IPS-18a (cell line): ENCODE results near the gene ST13.
"Not testable (repeated sequence)": the region's sequence is repeated elsewhere in the genome, so short reads cannot be mapped to it uniquely, and the experiment has no call there.

ENCODE experiments used
- H3K27ac ChIP-seq: one replicate; pipeline ENCODE4 v1.5.1; 2013; ENCODE audit warnings: low read length
- H3K27me3 ChIP-seq: one replicate; pipeline ENCODE4 v1.6.1; 2013; ENCODE audit warnings: mild to moderate bottlenecking, low read length; ENCODE audit not compliant: control insufficient read depth, insufficient read depth
- H3K36me3 ChIP-seq: one replicate; pipeline ENCODE4 v1.6.1; 2013; ENCODE audit warnings: low read depth, low read length; ENCODE audit not compliant: control insufficient read depth
- H3K4me1 ChIP-seq: one replicate; pipeline ENCODE4 v1.6.1; 2013; ENCODE audit warnings: low read depth, low read length; ENCODE audit not compliant: control insufficient read depth
- H3K4me3 ChIP-seq: one replicate; pipeline ENCODE4 v1.5.1; 2013; ENCODE audit warnings: low read length
- H3K9ac ChIP-seq: one replicate; pipeline ENCODE4 v1.6.1; 2013; ENCODE audit warnings: mild to moderate bottlenecking, low read length, moderate library complexity
- H3K9me3 ChIP-seq: one replicate; pipeline ENCODE4 v1.6.1; 2013; ENCODE audit warnings: low read depth, low read length; ENCODE audit not compliant: control insufficient read depth

ST13 gene

GRCh38 chr22:40834619-40835018 is 21.8 kb downstream of the ST13 start:
- no peak overlapping the region for H3K27ac ChIP-seq
- peaks cover 79% of the 10 kb centered on the region for H3K36me3 ChIP-seq
- no peak overlapping the region for H3K9ac ChIP-seq
- no peaks in the 10 kb centered on the region for H3K9me3 ChIP-seq
- no peaks in the 10 kb centered on the region for H3K27me3 ChIP-seq
- no peak overlapping the region for H3K4me3 ChIP-seq
- no peaks in the 10 kb centered on the region for H3K4me1 ChIP-seq

GRCh38 chr22:40829131-40829530 is 27.3 kb downstream of the ST13 start:
- Histone ChIP-seq H3K4me1 (peaks cover 10% of the 10 kb centered on the region), H3K27ac (no peak overlapping the region), H3K27me3 (no peaks in the 10 kb centered on the region), H3K4me3 (no peak overlapping the region), H3K36me3 (peaks cover 73% of the 10 kb centered on the region), H3K9me3 (no peaks in the 10 kb centered on the region), H3K9ac (no peak overlapping the region)

- Histone ChIP-seq H3K9me3 (no peaks in the 10 kb centered on the region), H3K36me3 (peaks cover 71% of the 10 kb centered on the region), H3K9ac (no peak overlapping the region), H3K27me3 (no peaks in the 10 kb centered on the region), H3K27ac (no peak overlapping the region), H3K4me1 (peaks cover 10% of the 10 kb centered on the region), H3K4me3 (peak overlapping the region; percentile 25)
Measured at GRCh38 chr22:40826984-40827741, 29.3 kb downstream of the ST13 start.

GRCh38 chr22:40826292-40826691 is 30.1 kb downstream of the ST13 start:
- H3K4me3 ChIP-seq, H3K27ac ChIP-seq: not testable (repeated sequence)
- H3K36me3 ChIP-seq: peaks cover 63% of the 10 kb centered on the region

GRCh38 chr22:40823426-40823825 is 33.0 kb downstream of the ST13 start:
- no peaks in the 10 kb centered on the region for H3K9me3 ChIP-seq
- H3K27ac ChIP-seq: no peak overlapping the region
- H3K4me1 ChIP-seq: peaks cover 18% of the 10 kb centered on the region
- H3K4me3 ChIP-seq: no peak overlapping the region
- H3K9ac ChIP-seq: no peak overlapping the region
- peaks cover 40% of the 10 kb centered on the region for H3K36me3 ChIP-seq
- no peaks in the 10 kb centered on the region for H3K27me3 ChIP-seq

More at GRCh38 chr22:40826292-40826691, 30.1 kb downstream of the ST13 start:
- peaks cover 10% of the 10 kb centered on the region for H3K4me1 ChIP-seq
- H3K9me3 ChIP-seq, H3K9ac ChIP-seq, H3K27me3 ChIP-seq: not testable (repeated sequence)

GRCh38 chr22:40819599-40820140 is 36.8 kb downstream of the ST13 start:
- peaks cover 8% of the 10 kb centered on the region for H3K4me1 ChIP-seq
- H3K9ac ChIP-seq: peak overlapping the region; percentile 53
- H3K27ac ChIP-seq: peak overlapping the region; percentile 35

GRCh38 chr22:40818747-40819598 is 37.5 kb downstream of the ST13 start, which contains the start of gene SLC25A17:
Gene SLC25A17, minus strand, starts transcription at chr22:40819346. Its CDS starts 98 bp downstream, at chr22:40819248.
- H3K4me3 ChIP-seq: peak within 1 kb of the TSS; percentile 100
- peaks cover 16% of the 10 kb centered on the region for H3K36me3 ChIP-seq
- no peaks in the 10 kb centered on the region for H3K9me3 ChIP-seq
- peak within 1 kb of the TSS; percentile 86 for H3K9ac ChIP-seq
- no peaks in the 10 kb centered on the region for H3K27me3 ChIP-seq
- H3K4me1 ChIP-seq: peaks cover 8% of the 10 kb centered on the region
- peak within 1 kb of the TSS; percentile 59 for H3K27ac ChIP-seq

More at GRCh38 chr22:40819599-40820140, 36.8 kb downstream of the ST13 start:
- no peaks in the 10 kb centered on the region for H3K27me3 ChIP-seq
- peak overlapping the region; percentile 100 for H3K4me3 ChIP-seq
- H3K9me3 ChIP-seq: no peaks in the 10 kb centered on the region
- H3K36me3 ChIP-seq: peaks cover 23% of the 10 kb centered on the region

GRCh38 chr22:40818192-40818746 is 38.2 kb downstream of the ST13 start:
- H3K27ac ChIP-seq: peak overlapping the region; percentile 59

GRCh38 chr22:40817737-40818136 is 38.7 kb downstream of the ST13 start:
- Histone ChIP-seq H3K4me1 (peaks cover 8% of the 10 kb centered on the region), H3K27me3 (no peaks in the 10 kb centered on the region), H3K4me3 (peak overlapping the region; percentile 100), H3K9ac (no peak overlapping the region), H3K36me3 (peaks cover 8% of the 10 kb centered on the region), H3K27ac (no peak overlapping the region), H3K9me3 (no peaks in the 10 kb centered on the region)

More at GRCh38 chr22:40818192-40818746, 38.2 kb downstream of the ST13 start:
- H3K9me3 ChIP-seq: no peaks in the 10 kb centered on the region
- H3K4me3 ChIP-seq: peak overlapping the region; percentile 100
- peaks cover 10% of the 10 kb centered on the region for H3K36me3 ChIP-seq
- peaks cover 8% of the 10 kb centered on the region for H3K4me1 ChIP-seq
- H3K27me3 ChIP-seq: no peaks in the 10 kb centered on the region
- peak overlapping the region; percentile 86 for H3K9ac ChIP-seq

- Histone ChIP-seq H3K4me1 (no peaks in the 10 kb centered on the region), H3K9ac (no peak overlapping the region), H3K9me3 (no peaks in the 10 kb centered on the region), H3K27me3 (no peaks in the 10 kb centered on the region), H3K27ac (no peak overlapping the region), H3K36me3 (peaks cover 5% of the 10 kb centered on the region), H3K4me3 (no peak overlapping the region)
Measured at GRCh38 chr22:40813912-40814315, 42.5 kb downstream of the ST13 start.
